HepG2 (cell line): ENCODE data around the gene TMEM116. TPM values are rescaled to one million over a fixed set of nuclear protein-coding genes. Genes with fewer than 3 reads are reported as not detected.
A peak's percentile ranks its signal among the peaks of the same experiment; 100 is the strongest.

ENCODE experiments used
- ATF2 ChIP-seq: sonication (generic); formaldehyde crosslinking; IDR thresholded peaks from 2 replicates; pipeline ENCODE4 v1.4.0; 2020; ENCODE audit warnings: missing genetic modification reagents
- ATF3 ChIP-seq: sonication (generic); formaldehyde crosslinking; IDR thresholded peaks from 2 replicates; pipeline ENCODE4 v1.4.0; 2020; ENCODE audit warnings: missing genetic modification reagents
- ATF7-NPFF ChIP-seq: sonication (generic); formaldehyde crosslinking; IDR thresholded peaks from 2 replicates; pipeline ENCODE4 v1.8.1; 2023; ENCODE audit warnings: mild to moderate bottlenecking, low read depth, missing genetic modification reagents, moderate library complexity
- CHD4 ChIP-seq: fragments of 200-600 bp; sonication (generic); IDR thresholded peaks from 2 replicates; pipeline ENCODE4 v1.7.0; 2017; ENCODE audit warnings: mild to moderate bottlenecking, low read length, borderline replicate concordance
- CTCF ChIP-seq: sonication (generic); formaldehyde crosslinking; IDR thresholded peaks from 2 replicates; pipeline ENCODE4 v1.5.0; 2020; ENCODE audit warnings: mild to moderate bottlenecking, missing genetic modification reagents, moderate library complexity
- FOXK2 ChIP-seq: fragments of 450-650 bp; IDR thresholded peaks from 2 replicates; pipeline ENCODE4 v1.6.1; 2016
- IRF2 ChIP-seq: IDR thresholded peaks from 2 replicates; pipeline ENCODE4 v1.6.1; 2018; ENCODE audit warnings: missing genetic modification reagents, missing compliant biosample characterization
- KLF9 ChIP-seq: IDR thresholded peaks from 2 replicates; pipeline ENCODE4 v1.6.1; 2016; ENCODE audit warnings: low read depth
- LCORL ChIP-seq, 2 experiments: fragments of 450-650 bp in 1 of 2; sonication (generic) in 1 of 2; formaldehyde crosslinking in 1 of 2; IDR thresholded peaks; 2 replicates each; pipeline versions ENCODE4 v1.5.0 to v1.6.1; 2017 to 2020; ENCODE audit warnings: antibody characterized with exemption in 1 of 2, missing genetic modification reagents in 1 of 2
- MTA1 ChIP-seq: sonication (generic); formaldehyde crosslinking; IDR thresholded peaks from 2 replicates; pipeline ENCODE4 v1.4.0; 2020; ENCODE audit warnings: missing genetic modification reagents, mild to moderate bottlenecking, borderline replicate concordance
- POLR2G ChIP-seq: fragments of 200-400 bp; formaldehyde crosslinking; IDR thresholded peaks from 2 replicates; pipeline ENCODE4 v1.6.1; 2018; ENCODE audit warnings: mild to moderate bottlenecking, low read depth, low read length, moderate library complexity
- TFAP4 ChIP-seq: sonication (generic); IDR thresholded peaks from 2 replicates; pipeline ENCODE4 v1.6.1; 2016; ENCODE audit warnings: low read depth, borderline replicate concordance
- XRCC5 ChIP-seq: fragments of 200-400 bp; formaldehyde crosslinking; optimal IDR thresholded peaks from 2 replicates; pipeline ENCODE3; 2017; ENCODE audit warnings: mild to moderate bottlenecking, low read length
- YEATS2 ChIP-seq: sonication (generic); formaldehyde crosslinking; IDR thresholded peaks from 2 replicates; pipeline ENCODE4 v1.4.0; 2020; ENCODE audit warnings: missing genetic modification reagents, borderline replicate concordance
- ZNF121 ChIP-seq: sonication (generic); formaldehyde crosslinking; IDR thresholded peaks from 2 replicates; pipeline ENCODE4 v1.5.0; 2020; ENCODE audit warnings: mild to moderate bottlenecking, missing genetic modification reagents
- ZNF136 ChIP-seq: sonication (generic); formaldehyde crosslinking; IDR thresholded peaks from 2 replicates; pipeline ENCODE4 v1.8.1; 2022; ENCODE audit warnings: low read depth, mild to moderate bottlenecking, moderate library complexity, missing genetic modification reagents
- ZNF225 ChIP-seq: sonication (generic); formaldehyde crosslinking; IDR thresholded peaks from 2 replicates; pipeline ENCODE4 v1.4.0; 2020; ENCODE audit warnings: mild to moderate bottlenecking, missing genetic modification reagents
- ZNF234 ChIP-seq: sonication (generic); formaldehyde crosslinking; conservative IDR thresholded peaks from 2 replicates; pipeline ENCODE4 v1.5.1; 2020; ENCODE audit warnings: mild to moderate bottlenecking, missing genetic modification reagents
- ZNF33A ChIP-seq: sonication (generic); formaldehyde crosslinking; IDR thresholded peaks from 2 replicates; pipeline ENCODE4 v1.5.1; 2020; ENCODE audit warnings: missing genetic modification reagents, mild to moderate bottlenecking, moderate library complexity, borderline replicate concordance
- ZNF468 ChIP-seq: sonication (generic); formaldehyde crosslinking; IDR thresholded peaks from 2 replicates; pipeline ENCODE4 v1.8.0; 2022; ENCODE audit warnings: mild to moderate bottlenecking, moderate library complexity, missing genetic modification reagents
- ZNF484 ChIP-seq: sonication (generic); formaldehyde crosslinking; IDR thresholded peaks from 2 replicates; pipeline ENCODE4 v1.5.1; 2020; ENCODE audit warnings: mild to moderate bottlenecking, low read depth, missing genetic modification reagents, borderline replicate concordance
- ZNF513 ChIP-seq: sonication (generic); formaldehyde crosslinking; conservative IDR thresholded peaks from 2 replicates; pipeline ENCODE4 v1.5.0; 2020; ENCODE audit warnings: missing genetic modification reagents
- ZNF709 ChIP-seq: sonication (generic); formaldehyde crosslinking; IDR thresholded peaks from 2 replicates; pipeline ENCODE4 v1.5.0; 2020; ENCODE audit warnings: mild to moderate bottlenecking, missing genetic modification reagents
- ZNF713 ChIP-seq: sonication (generic); formaldehyde crosslinking; IDR thresholded peaks from 2 replicates; pipeline ENCODE4 v1.4.0; 2020; ENCODE audit warnings: mild to moderate bottlenecking, missing genetic modification reagents
- polyA plus RNA-seq, 8 experiments: library from polyadenylated mRNA; depleted of rRNA in 3 of 8; stranded (reverse) in 7 of 8; unstranded in 1 of 8; fragments of >200 nt; fragmentation: Illumina TruSeq in 4 of 8; extraction: Trizol in 4 of 8; gene quantifications; 2 replicates each; pipeline versions ENCODE4 v1.2.1 to v1.2.3, GENCODE V29; 2011 to 2016; ENCODE audit warnings: low read depth in 4 of 8, missing spikeins in 1 of 8, mixed read lengths in 1 of 8; ENCODE audit not compliant: insufficient read depth in 1 of 8
- total RNA-seq, 5 experiments: library from RNA; depleted of rRNA; stranded (reverse); fragments of >200 nt; fragmentation: Illumina TruSeq; extraction: Trizol; gene quantifications; 2 replicates each; pipeline ENCODE4 v1.2.3, GENCODE V29; 2016; ENCODE audit warnings: low read depth in 1 of 5

Gene TMEM116
- total and polyA plus RNA-seq, 2 of the 13 experiments (the other 11 are each of a cell fraction or from before 2014, with no cell fraction given) = 14.0 to 17.8 TPM

GRCh38 chr12:112013601-112014402 is 837 bp upstream of the TMEM116 start (continued):
- no peak for TF ChIP-seq ZNF234 (CRISPR knock-in tag)
- peak; percentile 18 for TF ChIP-seq XRCC5
- TF ChIP-seq ZNF709 (CRISPR knock-in tag) = no peak; the same call in 1 of the 2 replicates
- no peak for TF ChIP-seq FOXK2
- TF ChIP-seq ZNF713 (CRISPR knock-in tag) = no peak
- TF ChIP-seq ZNF121 = 0 out of 2 replicates have a peak, but pooled peaks have one; percentile 30
- TF ChIP-seq ZNF33A (CRISPR knock-in tag) = no peak
- no peak for TF ChIP-seq ATF7-NPFF (CRISPR knock-in tag)
- TF ChIP-seq POLR2G = peak; percentile 84
- TF ChIP-seq ATF2 (CRISPR knock-in tag) = no peak; the same call in 1 of the 2 replicates
- peak; percentile 72; the same call in 1 of the 2 replicates for TF ChIP-seq TFAP4
- peak; percentile 73; the same call in 1 of the 2 replicates for TF ChIP-seq ZNF136 (CRISPR knock-in tag)
- no peak for TF ChIP-seq ZNF513 (CRISPR knock-in tag)
- peak; percentile 70; the same call in 1 of the 2 replicates for TF ChIP-seq MTA1
- no peak for TF ChIP-seq ZNF468 (CRISPR knock-in tag)
- peak; percentile 34; the same call in 1 of the 2 replicates for TF ChIP-seq IRF2
- TF ChIP-seq LCORL (IDR thresholded peaks at IDR 0.05) = no peak
- TF ChIP-seq LCORL (CRISPR knock-in tag; IDR thresholded peaks at IDR 0.05) = 0 out of 2 replicates have a peak, but pooled peaks have one; percentile 45
- peak; percentile 39; the same call in 1 of the 2 replicates for TF ChIP-seq ATF3 (CRISPR knock-in tag)
- no peak; the same call in 1 of the 2 replicates for TF ChIP-seq ZNF225 (CRISPR knock-in tag)
- TF ChIP-seq ZNF484 (CRISPR knock-in tag) = no peak
- TF ChIP-seq CHD4 = no peak
- no peak for TF ChIP-seq KLF9 (CRISPR knock-in tag)
- TF ChIP-seq CTCF (CRISPR knock-in tag) = no peak
- no peak for TF ChIP-seq YEATS2 (CRISPR knock-in tag)
